Heart right ventricle (tissue), 16 donors: ENCODE measurements around the gene NFIB. TPM values are rescaled to one million over a fixed set of nuclear protein-coding genes. Genes with fewer than 3 reads are reported as not detected.

Source experiments
- ATAC-seq, 8 donors: fragments of 200-7000 bp; cut with Tn5 transposase; one replicate each; pipeline ENCODE4 v1.9.1; 2020; ENCODE audit warnings: mild to moderate bottlenecking in 8 of 8, moderate library complexity in 8 of 8, moderate number of reproducible peaks in 1 of 8
- DNase-seq, 2 donors: peaks; one replicate each; pipeline ENCODE4 v3.0.0-alpha.2; 2020
- H3K27ac ChIP-seq, 10 donors: fragments of 200-600 bp; sonication (generic) in 2 of 10; one replicate each; pipeline versions ENCODE4 v1.5.0 to v1.8.0; 2020 to 2022; ENCODE audit warnings: mild to moderate bottlenecking in 3 of 10
- H3K27me3 ChIP-seq, 7 donors: fragments of 200-600 bp; one replicate each; pipeline ENCODE4 v1.8.0; 2021 to 2022; ENCODE audit warnings: mild to moderate bottlenecking in 2 of 7
- H3K36me3 ChIP-seq, 9 donors: fragments of 200-600 bp; sonication (generic) in 1 of 9; one replicate each; pipeline versions ENCODE4 v1.5.0 to v1.8.0; 2020 to 2022; ENCODE audit warnings: mild to moderate bottlenecking in 2 of 9
- H3K4me1 ChIP-seq, 9 donors: fragments of 200-600 bp; sonication (generic) in 1 of 9; one replicate each; pipeline versions ENCODE4 v1.5.0 to v1.8.0; 2020 to 2022; ENCODE audit warnings: mild to moderate bottlenecking in 4 of 9
- H3K4me3 ChIP-seq, 10 donors: fragments of 200-600 bp; sonication (generic) in 2 of 10; one replicate each; pipeline versions ENCODE4 v1.5.0 to v1.8.0; 2020 to 2022; ENCODE audit warnings: mild to moderate bottlenecking in 7 of 10, moderate library complexity in 2 of 10
- H3K9me3 ChIP-seq, 11 donors: fragments of 200-600 bp in 10 of 11; sonication (generic) in 2 of 11; one replicate each; pipeline versions ENCODE4 v1.5.0 to v1.8.0; 2013 to 2022; ENCODE audit warnings: mild to moderate bottlenecking in 2 of 11, control low read depth in 1 of 11, moderate library complexity in 1 of 11
- CTCF ChIP-seq, 9 donors: fragments of 200-600 bp; sonication (generic) in 2 of 9; IDR thresholded peaks; one replicate each; pipeline versions ENCODE4 v1.5.0 to v1.8.0; 2021 to 2022; ENCODE audit warnings: antibody characterized with exemption in 9 of 9, mild to moderate bottlenecking in 5 of 9, moderate library complexity in 1 of 9
- WGBS, 2 donors: extraction: QIAGEN DNeasy Blood & Tissue Kit; methylation state at CpG; one replicate each; pipeline ENCODE4 v1.1.7; 2013; ENCODE audit warnings: inconsistent platforms in 1 of 2; 5-methylcytosine and 5-hydroxymethylcytosine counted together
- intact Hi-C, 10 donors: fragments of 100-400 bp; cut with DNase I; formaldehyde crosslinking; loops; one replicate each; pipeline versions ENCODE4 v1.11.1 to v1.14.2; 2022
- polyA plus RNA-seq, 2 donors: library from polyadenylated mRNA; stranded (reverse); fragments of 200-250 nt; gene quantifications; one replicate each; pipeline ENCODE4 v1.2.3, GENCODE V29; 2013
- total RNA-seq, 10 donors: library from RNA; stranded (reverse); fragmentation: NEBNext Ultra II Directional in 3 of 10; extraction: Animal tissue kit (Norgen Biotek cat#: 25700) in 3 of 10; gene quantifications; one replicate each; pipeline versions ENCODE4 v1.2.1 to v1.2.4, GENCODE V29; 2021 to 2023
- donor health status: Arrhythmogenic right ventricular cardiomyopathy.
- donor health status: ischemic (EF 13 %, LVEDD 7.1; RV severe dilation, severe dysfunction).
- donor health status: healthy with polysubstance abuse.
- donor health status: DM: no; HTN: yes; CAD: no.
- donor health status: DM: no; HTN: no; CAD: no.
- donor health status: ischemic (EF 25% LVEDD 6.9; RV normal size, moderate dysfunction).
- donor health status: ischemic (EF 25% LVEDD 5.7; RV mildly dilated, moderate dysfunction).
- donor health status: healthy.
- donor health status: DM: yes; HTN: yes; CAD: no.
- donor health status: Ischemic cardiomyopathy.
- donor health status: ischemic (EF 35%, LVEDD 5.7; RV mildly dilated, moderate dysfunction).
- donor health status: nonischemic (EF 11% LVEDD 7.7; RV severe dilation, severe dysfunction).
- donor health status: DM: yes; HTN: yes; CAD: no.
- donor health status: PGD.
- donor health status: ischemic (EF 29% LVEDD 5.4; RV normal size, mild dysfunction).
- donor health status: nonischemic (EF 23%, LVEDD 6.1; RV moderate dilation, normal function).

The NFIB gene
- total and polyA plus RNA-seq, 12 donors: 16.7 to 145 (median 124) TPM

GRCh38 chr9:14323985-14324650 lies 10.2 kb upstream of the NFIB start:
- TF ChIP-seq CTCF (IDR thresholded peaks at IDR 0.05): no peak
- 76 to 80% methylated on average over 2 of the region's 2 CpGs for WGBS, 2 donors
- DNase-seq (no peak), ATAC-seq (no peak)
- intact Hi-C loops: loop anchor here in 6 of 10 donors (2.0 to 10.0 kb wide), 6 partner anchors 23 to 879 kb away; no protein-coding TSS in a partner anchor
- no peaks in the 10 kb centered on the region for H3K36me3 ChIP-seq
- H3K4me3 ChIP-seq: peak overlapping the region in 4 of 10 donors; percentile 78 to 89 (median 83)
- peak overlapping the region in 8 of 10 donors; percentile 96 to 100 (median 99) for H3K27ac ChIP-seq
- peaks cover 0 to 20% (median 0%) of the 10 kb centered on the region in 7 donors for H3K27me3 ChIP-seq
- peaks cover 4 to 70% (median 44%) of the 10 kb centered on the region in 9 donors for H3K4me1 ChIP-seq
- H3K9me3 ChIP-seq: no peaks in the 10 kb centered on the region

- Histone ChIP-seq H3K4me1 (peaks cover 4 to 78% (median 51%) of the 10 kb centered on the region in 9 donors), H3K36me3 (no peaks in the 10 kb centered on the region), H3K9me3 (no peaks in the 10 kb centered on the region), H3K27me3 (peaks cover 0 to 26% (median 0%) of the 10 kb centered on the region in 7 donors), H3K27ac (peak overlapping the region; percentile 91 to 100 (median 98)), H3K4me3 (peak overlapping the region; percentile 45 to 89 (median 76))
- peak in 6 of 8 donors; percentile 4 to 24 (median 11) for ATAC-seq
- no peak for TF ChIP-seq CTCF (IDR thresholded peaks at IDR 0.05)
- DNase-seq: no peak
- intact Hi-C loops: loop anchor here in 6 of 10 donors (2.0 to 10.0 kb wide), 6 partner anchors 23 to 879 kb away; no protein-coding TSS in a partner anchor
- 7 to 14% methylated on average over 17 of the region's 17 CpGs for WGBS, 2 donors
These were observed 9.4 kb upstream of the NFIB start for GRCh38 chr9:14323083-14323971.

- intact Hi-C loops: loop anchor here in 6 of 10 donors (2.0 to 10.0 kb wide), 6 partner anchors 24 to 878 kb away; no protein-coding TSS in a partner anchor
- Histone ChIP-seq H3K9me3 (no peaks in the 10 kb centered on the region), H3K36me3 (no peaks in the 10 kb centered on the region), H3K27me3 (peaks cover 0 to 26% (median 0%) of the 10 kb centered on the region in 7 donors), H3K4me1 (peaks cover 4 to 87% (median 60%) of the 10 kb centered on the region in 9 donors), H3K27ac (peak overlapping the region; percentile 91 to 100 (median 98)), H3K4me3 (peak overlapping the region; percentile 45 to 89 (median 76))
- 1% methylated on average over 77 to 98 of the region's 98 CpGs for WGBS, 2 donors
- ATAC-seq (peak; percentile 90 to 98 (median 92)), DNase-seq (peak; percentile 93 to 95)
- peak; percentile 29 to 79 (median 58) for TF ChIP-seq CTCF (IDR thresholded peaks at IDR 0.05)
These were observed 8.5 kb upstream of the NFIB start for GRCh38 chr9:14322211-14323082.
